ENCODE results near the gene FAM13C. TPM values are rescaled to one million over a fixed set of nuclear protein-coding genes. Genes with fewer than 3 reads are reported as not detected.
A peak's percentile ranks its signal among the peaks of the same experiment; 100 is the strongest.
"Not testable (repeated sequence)": the region's sequence is repeated elsewhere in the genome, so short reads cannot be mapped to it uniquely, and the experiment has no call there.

FAM13C gene
- 11.4 TPM for total RNA-seq

- peak; percentile 46 for DNase-seq (ENCODE audit: low spot score)
Measured at GRCh38 chr10:59362144-59362958, at the start of gene FAM13C. FAM13C (minus strand) TSS chr10:59362549; CDS start chr10:59362460, 89 bp downstream.

GRCh38 chr10:59405235-59405634 lies 42.9 kb upstream of the FAM13C start:
- DNase-seq (ENCODE audit: low spot score), result no peak

GRCh38 chr10:59400214-59400613 lies 37.9 kb upstream of the FAM13C start:
- no peak for DNase-seq (ENCODE audit: low spot score)

GRCh38 chr10:59399329-59399728 lies 37.0 kb upstream of the FAM13C start:
- DNase-seq (ENCODE audit: low spot score), result not testable (repeated sequence)

- DNase-seq (ENCODE audit: low spot score), result no peak
Measured at GRCh38 chr10:59397961-59398360, 35.6 kb upstream of the FAM13C start.

- DNase-seq (ENCODE audit: low spot score), result no peak
Measured at GRCh38 chr10:59395984-59396383, 33.6 kb upstream of the FAM13C start.

- DNase-seq (ENCODE audit: low spot score), result no peak
Measured at GRCh38 chr10:59393349-59393748, 31.0 kb upstream of the FAM13C start.

- DNase-seq (ENCODE audit: low spot score), result no peak
Measured at GRCh38 chr10:59391060-59391459, 28.7 kb upstream of the FAM13C start.

- DNase-seq (ENCODE audit: low spot score), result no peak
Measured at GRCh38 chr10:59388671-59388976, 26.3 kb upstream of the FAM13C start.

GRCh38 chr10:59387951-59388670 lies 25.8 kb upstream of the FAM13C start:
- DNase-seq (ENCODE audit: low spot score), result no peak

- no peak for DNase-seq (ENCODE audit: low spot score)
Measured at GRCh38 chr10:59384761-59385160, 22.4 kb upstream of the FAM13C start.

- no peak for DNase-seq (ENCODE audit: low spot score)
Measured at GRCh38 chr10:59383908-59384307, 21.6 kb upstream of the FAM13C start.

- no peak for DNase-seq (ENCODE audit: low spot score)
Measured at GRCh38 chr10:59383436-59383835, 21.1 kb upstream of the FAM13C start.

- peak; percentile 24 for DNase-seq (ENCODE audit: low spot score)
Measured at GRCh38 chr10:59382831-59383295, 20.5 kb upstream of the FAM13C start.

- DNase-seq (ENCODE audit: low spot score), result no peak
Measured at GRCh38 chr10:59381687-59382086, 19.3 kb upstream of the FAM13C start.

- DNase-seq (ENCODE audit: low spot score), result no peak
Measured at GRCh38 chr10:59376846-59377245, 14.5 kb upstream of the FAM13C start.

GRCh38 chr10:59375990-59376389 lies 13.6 kb upstream of the FAM13C start:
- no peak for DNase-seq (ENCODE audit: low spot score)

- no peak for DNase-seq (ENCODE audit: low spot score)
Measured at GRCh38 chr10:59374916-59375315, 12.6 kb upstream of the FAM13C start.

GRCh38 chr10:59373071-59373470 lies 10.7 kb upstream of the FAM13C start:
- no peak for DNase-seq (ENCODE audit: low spot score)

- DNase-seq (ENCODE audit: low spot score), result no peak
Measured at GRCh38 chr10:59372543-59372942, 10.2 kb upstream of the FAM13C start.

- DNase-seq (ENCODE audit: low spot score), result no peak
Measured at GRCh38 chr10:59366290-59366689, 3.9 kb upstream of the FAM13C start.

- DNase-seq (ENCODE audit: low spot score), result no peak
Measured at GRCh38 chr10:59363446-59363958, 1.2 kb upstream of the FAM13C start.

GRCh38 chr10:59362959-59363381 lies 621 bp upstream of the FAM13C start:
- DNase-seq (ENCODE audit: low spot score), result peak; percentile 30

All from mucosa of gallbladder (tissue), 1 donor.